WI38 (cell line): ENCODE results near the gene MYH7.

Experiments
- H3K4me3 ChIP-seq: 2 replicates; pipeline ENCODE4 v1.5.1; 2011; ENCODE audit warnings: low read depth, mild to moderate bottlenecking, control low read depth, low read length
- CTCF ChIP-seq: IDR thresholded peaks from 2 replicates; pipeline ENCODE4 v1.5.1; 2012; ENCODE audit warnings: low read depth, mild to moderate bottlenecking, control low read depth, low read length

MYH7 gene

GRCh38 chr14:23447361-23448350, 12.2 kb upstream of the MYH7 start:
- no peak for TF ChIP-seq CTCF

GRCh38 chr14:23446291-23446851, 10.9 kb upstream of the MYH7 start:
- TF ChIP-seq CTCF, result no peak
- H3K4me3 ChIP-seq, result no peak overlapping the region

More at GRCh38 chr14:23447361-23448350, 12.2 kb upstream of the MYH7 start:
- H3K4me3 ChIP-seq, result no peak overlapping the region

- H3K4me3 ChIP-seq, result no peak overlapping the region
- no peak for TF ChIP-seq CTCF
Measured at GRCh38 chr14:23445773-23446172, 10.3 kb upstream of the MYH7 start.

GRCh38 chr14:23444314-23444713, 8.9 kb upstream of the MYH7 start:
- H3K4me3 ChIP-seq, result no peak overlapping the region
- TF ChIP-seq CTCF, result no peak

- H3K4me3 ChIP-seq, result no peak overlapping the region
- TF ChIP-seq CTCF, result no peak
Measured at GRCh38 chr14:23443881-23444280, 8.4 kb upstream of the MYH7 start.

- TF ChIP-seq CTCF, result no peak
- no peak overlapping the region for H3K4me3 ChIP-seq
Measured at GRCh38 chr14:23443411-23443812, 8.0 kb upstream of the MYH7 start.
